Activated CD8-positive, alpha-beta memory T cell treated with anti-CD3 and anti-CD28 coated beads for 4 hours (primary cell): Measurements from ENCODE around the gene PIK3R1.
"Not testable (repeated sequence)": the region's sequence is repeated elsewhere in the genome, so short reads cannot be mapped to it uniquely, and the experiment has no call there.

ENCODE experiments used
- DNase-seq, 2 donors: peaks; one replicate each; pipeline ENCODE4 v3.0.0-alpha.2; 2020; ENCODE audit warnings: low read depth in 2 of 2

PIK3R1 gene

GRCh38 chr5:68226546-68227073 lies 11.1 kb downstream of the PIK3R1 start:
- DNase-seq = no peak

GRCh38 chr5:68227532-68228160 lies 12.1 kb downstream of the PIK3R1 start:
- DNase-seq = no peak

GRCh38 chr5:68229416-68229815 lies 13.9 kb downstream of the PIK3R1 start:
- DNase-seq = no peak

- DNase-seq = no peak
These were observed 14.7 kb downstream of the PIK3R1 start for GRCh38 chr5:68230285-68230684.

GRCh38 chr5:68231414-68232076 lies 16.0 kb downstream of the PIK3R1 start:
- DNase-seq = no peak

- no peak for DNase-seq
These were observed 16.7 kb downstream of the PIK3R1 start for GRCh38 chr5:68232277-68232676.

- no peak for DNase-seq
These were observed 17.5 kb downstream of the PIK3R1 start for GRCh38 chr5:68233075-68233474.

- DNase-seq = not testable (repeated sequence)
These were observed 19.7 kb downstream of the PIK3R1 start for GRCh38 chr5:68235229-68235628.

- no peak for DNase-seq
These were observed 22.2 kb downstream of the PIK3R1 start for GRCh38 chr5:68237715-68238114.

- peak; percentile 70 to 77 for DNase-seq
These were observed 23.9 kb downstream of the PIK3R1 start for GRCh38 chr5:68239487-68239886.

- no peak for DNase-seq
These were observed 24.6 kb downstream of the PIK3R1 start for GRCh38 chr5:68240202-68240601.

- no peak for DNase-seq
These were observed 25.2 kb downstream of the PIK3R1 start for GRCh38 chr5:68240771-68241170.

- DNase-seq = no peak
These were observed 27.2 kb downstream of the PIK3R1 start for GRCh38 chr5:68242743-68243142.

- no peak for DNase-seq
These were observed 27.7 kb downstream of the PIK3R1 start for GRCh38 chr5:68243251-68243650.

- DNase-seq = no peak
These were observed 28.1 kb downstream of the PIK3R1 start for GRCh38 chr5:68243681-68244080.

GRCh38 chr5:68245319-68245718 lies 29.8 kb downstream of the PIK3R1 start:
- no peak for DNase-seq

- no peak for DNase-seq
These were observed 31.2 kb downstream of the PIK3R1 start for GRCh38 chr5:68246802-68247201.

- DNase-seq = no peak
These were observed 32.1 kb downstream of the PIK3R1 start for GRCh38 chr5:68247627-68248026.

GRCh38 chr5:68248896-68249295 lies 33.3 kb downstream of the PIK3R1 start:
- no peak for DNase-seq

- DNase-seq = no peak
These were observed 34.0 kb downstream of the PIK3R1 start for GRCh38 chr5:68249520-68249919.

- DNase-seq = no peak
These were observed 35.2 kb downstream of the PIK3R1 start for GRCh38 chr5:68250661-68251298.

GRCh38 chr5:68251386-68251785 lies 35.8 kb downstream of the PIK3R1 start:
- DNase-seq = peak; percentile 58 to 63
